AG04449 (cell line): ENCODE measurements around the gene SDK1.

ENCODE experiments used
- CTCF ChIA-PET: fragments of 350-600 bp; formaldehyde crosslinking; extraction: SDS; loops from one replicate; lab custom pipeline; 2021; ENCODE audit warnings: antibody characterized with exemption; lab: Yijun Ruan, JAX
- POLR2A ChIA-PET: fragments of 400-600, 350-600 bp; formaldehyde crosslinking; extraction: SDS; loops from one replicate; lab custom pipeline; 2020; ENCODE audit warnings: antibody characterized with exemption, inconsistent platforms; lab: Yijun Ruan, JAX
- DNase-seq: peaks from one replicate; pipeline ENCODE4 v3.0.0-alpha.2; 2010; ENCODE audit warnings: low read depth, low spot score
- H3K4me3 ChIP-seq: 2 replicates; pipeline ENCODE4 v1.5.1; 2011; ENCODE audit warnings: low read depth, mild to moderate bottlenecking, control low read depth, low read length
- CTCF ChIP-seq: IDR thresholded peaks from one replicate; pipeline ENCODE4 v1.5.1; 2011; ENCODE audit warnings: mild to moderate bottlenecking, moderate library complexity, low read length, control low read depth, inconsistent platforms; ENCODE audit not compliant: insufficient read depth; ENCODE audit errors: missing control alignments

SDK1 gene

GRCh38 chr7:3591944-3592343 is 290.9 kb downstream of the SDK1 start:
- DNase-seq: no peak
- no peak overlapping the region for H3K4me3 ChIP-seq
- POLR2A ChIA-PET: no interaction called here

DNA sequence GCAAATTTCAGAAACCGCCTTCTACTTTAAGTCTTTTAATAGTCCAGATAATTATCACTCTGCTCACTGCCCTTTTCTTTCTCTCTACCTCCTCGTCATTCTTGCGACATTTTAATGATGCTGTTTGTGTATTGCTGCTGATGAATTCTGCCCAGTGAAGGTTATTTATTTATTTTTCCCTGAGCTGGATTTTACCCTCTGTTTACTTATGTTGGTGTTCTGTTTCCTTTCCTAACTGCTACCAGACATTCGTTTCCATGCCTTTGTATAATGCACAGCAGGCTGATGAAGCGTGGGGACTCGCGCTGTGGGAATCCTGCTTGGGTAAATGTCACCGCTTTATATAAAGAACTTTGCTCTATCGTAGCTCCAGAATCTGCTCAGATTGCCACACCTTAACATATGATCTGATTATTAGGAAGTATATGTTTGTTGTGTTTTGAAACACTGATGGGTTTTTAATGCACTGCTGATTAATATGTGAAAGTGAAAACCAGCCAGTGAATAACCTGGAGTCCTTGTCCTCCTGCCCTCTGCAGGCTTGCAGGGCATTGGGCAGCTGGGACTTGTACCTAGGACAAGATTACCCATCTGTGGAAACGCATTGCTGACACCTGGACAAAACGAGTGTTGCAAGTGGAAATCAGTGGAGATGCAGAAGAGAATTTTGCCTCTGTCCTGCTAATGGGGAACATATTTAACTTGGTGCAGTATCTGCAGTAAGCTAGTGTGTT is 291.5 kb downstream of the SDK1 start:
- no peak overlapping the region for H3K4me3 ChIP-seq
- no peak for DNase-seq
- no peak for TF ChIP-seq CTCF
- CTCF ChIA-PET: no interaction called here
- POLR2A ChIA-PET: no interaction called here

More at GRCh38 chr7:3591944-3592343, 290.9 kb downstream of the SDK1 start:
- no peak for TF ChIP-seq CTCF
- CTCF ChIA-PET: no interaction called here

- no peak for TF ChIP-seq CTCF
- no peak for DNase-seq
- H3K4me3 ChIP-seq: no peak overlapping the region
- POLR2A ChIA-PET: no interaction called here
- CTCF ChIA-PET: no interaction called here
Observed at GRCh38 chr7:3594901-3595300, 293.8 kb downstream of the SDK1 start.

DNA sequence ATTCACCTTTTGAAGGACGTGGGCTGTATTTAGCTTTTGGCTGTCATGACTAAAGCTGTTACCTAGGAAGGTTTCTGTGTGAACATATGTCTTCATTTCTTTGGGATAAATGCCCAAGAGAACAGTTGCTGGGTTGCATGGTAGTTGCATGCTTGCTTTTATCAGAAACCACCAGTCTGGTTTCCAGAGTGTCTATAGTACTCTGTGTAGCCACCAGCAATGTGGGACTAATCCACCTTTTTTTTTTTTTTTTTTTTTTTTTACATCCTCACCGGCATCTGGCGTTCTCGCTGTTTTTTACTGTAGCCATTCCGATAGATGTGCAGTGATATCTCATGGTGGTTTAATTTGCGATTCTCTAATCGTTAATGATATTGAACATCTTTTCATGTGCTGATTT is 297.8 kb downstream of the SDK1 start:
- no peak for TF ChIP-seq CTCF
- no peak for DNase-seq
- ChIA-PET POLR2A (no interaction called here), CTCF (no interaction called here)
- no peak overlapping the region for H3K4me3 ChIP-seq

DNA sequence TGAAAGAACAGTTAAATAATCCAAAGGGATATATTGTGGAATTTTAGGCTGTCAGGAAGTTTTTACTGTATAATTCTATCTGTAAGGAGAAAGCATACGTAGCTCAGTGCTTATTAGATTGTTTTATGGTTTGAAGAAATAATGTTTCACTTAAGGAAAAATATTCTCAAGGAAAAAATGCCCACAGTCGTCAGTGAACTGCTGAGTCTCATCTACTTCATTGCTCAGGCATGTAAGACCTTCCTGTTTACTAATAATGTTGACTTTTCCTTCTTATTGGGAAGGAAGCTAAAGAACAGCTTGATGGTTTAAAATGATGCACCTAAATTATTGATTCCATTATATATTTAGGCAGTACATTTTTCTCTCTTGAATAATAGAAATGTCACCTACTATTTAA is 304.2 kb downstream of the SDK1 start:
- ChIA-PET POLR2A (no interaction called here), CTCF (no interaction called here)
- no peak for TF ChIP-seq CTCF
- H3K4me3 ChIP-seq: no peak overlapping the region
- DNase-seq: no peak

DNA sequence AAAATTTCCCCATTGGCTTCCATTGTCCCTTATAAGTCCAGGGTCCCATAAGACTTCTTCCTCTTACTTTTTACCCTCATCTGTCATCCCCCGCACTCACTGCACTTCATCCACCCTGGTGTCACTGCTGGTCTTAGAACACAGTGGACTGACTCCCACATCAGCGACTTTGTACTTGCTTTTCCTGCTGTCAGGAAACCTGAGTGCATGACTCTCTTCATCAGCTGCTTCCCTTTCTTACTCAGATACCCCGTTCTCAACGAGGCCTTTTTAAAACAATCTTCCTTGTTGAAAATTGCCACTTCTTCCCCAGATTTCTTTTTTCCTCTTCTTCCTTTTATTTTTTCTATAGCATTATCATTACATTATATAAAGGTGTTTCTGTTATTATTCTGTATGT is 305.4 kb downstream of the SDK1 start:
- no peak for DNase-seq
- H3K4me3 ChIP-seq: no peak overlapping the region
- CTCF ChIA-PET: no interaction called here
- POLR2A ChIA-PET: no interaction called here
- TF ChIP-seq CTCF: no peak
